OCI-LY1 (cell line): ENCODE results near the gene TMEM178B.

Source experiments
- CTCF ChIP-seq: fragments of 200-600 bp; sonication (generic), shearing (Covaris generic); IDR thresholded peaks from 2 replicates; pipeline ENCODE4 v1.5.1; 2017; ENCODE audit warnings: mild to moderate bottlenecking, antibody characterized with exemption, low read length, moderate library complexity, mixed read lengths
- EZH2 ChIP-seq: fragments of 200-600 bp; sonication (generic), shearing (Covaris generic); IDR thresholded peaks from 2 replicates; pipeline ENCODE4 v1.8.0; 2017; ENCODE audit warnings: borderline replicate concordance, mixed run types, mild to moderate bottlenecking, antibody characterized with exemption, low read length, moderate library complexity, mixed read lengths

DNA sequence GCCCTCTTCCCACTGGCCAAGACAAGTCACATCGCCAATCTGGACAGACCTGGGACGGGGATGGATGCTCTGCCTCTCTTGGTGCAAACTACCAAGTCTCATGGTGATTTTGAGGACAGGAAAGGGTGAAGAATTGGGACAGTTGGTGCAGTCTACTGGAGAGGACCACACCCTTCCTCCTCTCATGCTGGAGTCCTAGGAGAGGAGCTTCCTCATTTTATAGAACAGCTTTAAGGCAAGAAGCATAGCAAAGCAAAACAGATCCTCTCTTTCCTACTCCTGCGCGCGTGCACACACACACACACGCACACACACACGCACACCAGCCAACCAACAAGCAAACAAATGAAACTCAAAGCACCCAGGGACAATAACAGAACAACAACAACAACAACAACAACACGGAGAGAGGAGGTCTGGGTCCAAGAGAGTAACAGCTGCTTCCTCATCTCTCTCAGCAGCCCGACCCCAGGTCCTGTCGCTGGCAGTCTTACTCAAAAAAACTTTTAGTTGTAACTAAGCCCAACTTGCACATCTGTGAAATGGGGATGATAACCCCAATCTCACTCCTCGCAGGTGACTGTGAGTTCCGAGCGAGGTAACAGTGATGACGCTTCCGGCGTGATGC lies 83.4 kb downstream of the TMEM178B start:
- TF ChIP-seq CTCF: no peak
- no peak for TF ChIP-seq EZH2
